GM12864 (cell line): ENCODE results near the gene FAM120B.

Experiments
- DNase-seq: peaks from one replicate; pipeline ENCODE4 v3.0.0-alpha.2; 2011; ENCODE audit warnings: low read depth
- H3K4me3 ChIP-seq: 2 replicates; pipeline ENCODE4 v1.5.1; 2011; ENCODE audit warnings: mild to moderate bottlenecking, low read depth, low read length, control low read depth
- TF ChIP-seq, protein P1 (sequence below): IDR thresholded peaks from 2 replicates; pipeline ENCODE4 v1.5.1; 2011; ENCODE audit warnings: low read depth, mild to moderate bottlenecking, moderate library complexity, low read length, control low read depth, inconsistent platforms; ENCODE audit errors: missing control alignments

The FAM120B gene

DNA sequence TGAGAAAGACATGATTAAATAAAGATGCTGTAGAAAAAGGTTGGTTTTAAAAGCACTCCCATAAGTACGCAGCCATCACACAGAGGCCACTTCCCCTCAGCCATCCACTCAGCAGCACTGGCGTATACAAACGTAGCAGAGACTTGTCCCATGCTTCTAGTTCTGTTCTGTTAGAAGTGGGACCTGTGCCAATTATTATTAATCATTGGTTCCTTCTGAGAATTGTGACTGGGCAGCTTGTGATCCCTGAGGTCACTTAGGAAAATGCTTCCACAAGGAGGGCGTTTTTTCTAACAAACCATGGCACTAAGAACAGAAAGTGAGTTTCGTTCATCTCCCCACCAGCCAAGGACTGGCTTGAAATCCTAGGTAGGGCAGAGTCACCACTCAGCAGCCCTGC is 53.9 kb downstream of the FAM120B start:
- TF ChIP-seq, protein P1, sequence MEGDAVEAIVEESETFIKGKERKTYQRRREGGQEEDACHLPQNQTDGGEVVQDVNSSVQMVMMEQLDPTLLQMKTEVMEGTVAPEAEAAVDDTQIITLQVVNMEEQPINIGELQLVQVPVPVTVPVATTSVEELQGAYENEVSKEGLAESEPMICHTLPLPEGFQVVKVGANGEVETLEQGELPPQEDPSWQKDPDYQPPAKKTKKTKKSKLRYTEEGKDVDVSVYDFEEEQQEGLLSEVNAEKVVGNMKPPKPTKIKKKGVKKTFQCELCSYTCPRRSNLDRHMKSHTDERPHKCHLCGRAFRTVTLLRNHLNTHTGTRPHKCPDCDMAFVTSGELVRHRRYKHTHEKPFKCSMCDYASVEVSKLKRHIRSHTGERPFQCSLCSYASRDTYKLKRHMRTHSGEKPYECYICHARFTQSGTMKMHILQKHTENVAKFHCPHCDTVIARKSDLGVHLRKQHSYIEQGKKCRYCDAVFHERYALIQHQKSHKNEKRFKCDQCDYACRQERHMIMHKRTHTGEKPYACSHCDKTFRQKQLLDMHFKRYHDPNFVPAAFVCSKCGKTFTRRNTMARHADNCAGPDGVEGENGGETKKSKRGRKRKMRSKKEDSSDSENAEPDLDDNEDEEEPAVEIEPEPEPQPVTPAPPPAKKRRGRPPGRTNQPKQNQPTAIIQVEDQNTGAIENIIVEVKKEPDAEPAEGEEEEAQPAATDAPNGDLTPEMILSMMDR, result no peak
- no peak overlapping the region for H3K4me3 ChIP-seq
- no peak for DNase-seq

DNA sequence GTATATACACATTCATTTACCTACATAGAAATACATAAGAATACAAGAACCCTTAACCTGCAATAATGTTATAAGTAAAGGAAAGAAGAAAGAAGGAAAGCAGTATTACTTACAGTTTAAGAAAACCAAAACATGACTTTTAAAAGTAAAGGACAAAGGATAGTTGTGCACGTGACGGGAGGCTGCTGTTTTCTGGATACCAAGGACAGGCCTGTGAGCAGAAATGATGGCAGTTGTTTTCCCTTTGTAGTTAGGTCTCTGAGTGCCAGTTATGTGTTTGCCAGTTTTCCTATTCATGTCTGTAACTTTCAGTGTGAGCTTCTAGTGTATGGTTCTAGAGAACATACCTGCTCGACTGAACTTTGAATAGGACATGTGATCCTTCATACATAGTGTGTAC is 54.8 kb downstream of the FAM120B start:
- H3K4me3 ChIP-seq, result no peak overlapping the region
- TF ChIP-seq, protein P1, result no peak
- DNase-seq, result no peak

DNA sequence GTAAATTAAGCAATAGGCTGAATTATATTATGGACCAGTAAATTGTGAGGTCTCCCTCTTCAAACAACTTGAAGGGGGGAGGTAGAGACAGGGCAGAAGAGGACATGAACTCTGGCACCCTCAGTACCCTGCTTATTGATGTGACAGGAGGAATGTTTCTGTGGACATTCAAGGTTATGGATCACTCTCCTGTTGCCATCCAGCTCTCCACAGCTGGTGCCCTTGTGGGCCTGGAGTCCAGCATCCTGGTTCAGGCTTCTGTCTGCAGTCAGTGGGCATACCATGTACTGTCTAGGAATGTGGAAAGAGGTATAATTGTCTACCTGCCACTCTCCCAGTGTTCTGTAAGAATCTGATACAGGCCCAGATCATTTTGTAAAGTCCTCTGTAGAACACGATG is 55.6 kb downstream of the FAM120B start:
- no peak for DNase-seq
- TF ChIP-seq, protein P1, result no peak
- H3K4me3 ChIP-seq, result no peak overlapping the region

DNA sequence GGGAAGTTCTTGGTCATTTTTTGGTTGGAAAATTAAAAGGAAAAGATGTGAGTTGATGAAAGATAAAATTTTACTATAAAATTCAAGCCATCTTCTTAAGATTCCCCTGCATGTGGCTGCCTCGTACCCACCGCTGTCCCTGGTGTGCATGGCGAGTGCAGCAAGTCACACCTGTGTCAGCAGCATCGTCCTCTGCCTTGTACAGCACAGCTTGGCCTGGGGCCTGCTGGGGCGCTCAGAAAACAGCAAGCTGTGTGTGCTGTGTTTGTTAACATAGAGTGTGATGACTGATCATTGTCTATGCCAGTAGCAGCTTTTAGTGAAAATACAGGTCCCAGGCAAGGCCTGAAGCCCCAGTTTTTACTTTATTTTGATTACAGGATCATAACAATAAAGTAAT is 56.7 kb downstream of the FAM120B start:
- no peak overlapping the region for H3K4me3 ChIP-seq
- TF ChIP-seq, protein P1, result no peak
- no peak for DNase-seq

DNA sequence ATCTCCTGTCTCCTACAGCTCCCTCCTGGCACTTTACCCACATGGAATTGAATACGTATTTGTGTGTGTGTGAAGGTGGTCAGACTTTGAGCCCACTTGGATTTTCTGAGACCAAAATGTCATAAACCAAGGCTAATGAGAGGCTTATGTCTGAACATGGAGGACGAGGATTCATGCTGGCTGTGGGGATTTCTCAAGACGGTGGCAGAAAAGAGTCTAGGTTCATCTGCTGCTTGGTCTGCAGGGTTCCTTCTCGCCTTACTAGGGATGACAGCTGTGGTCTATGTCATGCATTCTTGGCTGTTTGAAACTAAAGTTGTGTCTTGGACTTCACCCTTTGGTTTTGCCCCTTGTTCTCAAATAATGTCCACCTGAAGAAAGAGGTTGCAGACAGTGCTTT is 58.6 kb downstream of the FAM120B start:
- DNase-seq, result no peak
- H3K4me3 ChIP-seq, result no peak overlapping the region
- TF ChIP-seq, protein P1, result no peak

DNA sequence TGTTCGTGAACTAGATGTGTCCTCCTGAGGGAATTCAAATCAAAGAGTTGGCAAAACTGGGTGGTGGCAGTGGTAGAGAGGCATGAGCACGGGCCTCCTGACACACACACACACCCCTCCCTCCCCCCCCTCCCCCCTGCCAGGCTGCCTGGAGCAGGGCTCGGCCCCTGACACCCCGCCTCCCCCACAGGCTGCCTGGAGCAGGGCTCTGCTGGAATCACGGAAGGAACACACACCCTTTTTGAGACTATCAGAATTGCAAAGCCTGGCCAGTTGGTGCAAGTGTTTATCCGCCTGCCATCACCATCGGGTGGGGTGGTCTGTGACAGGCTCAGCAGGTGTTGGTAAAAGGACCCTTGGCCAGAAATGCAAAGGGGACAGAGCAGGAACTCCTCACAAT is 59.0 kb downstream of the FAM120B start:
- TF ChIP-seq, protein P1, result no peak
- no peak overlapping the region for H3K4me3 ChIP-seq
- no peak for DNase-seq

DNA sequence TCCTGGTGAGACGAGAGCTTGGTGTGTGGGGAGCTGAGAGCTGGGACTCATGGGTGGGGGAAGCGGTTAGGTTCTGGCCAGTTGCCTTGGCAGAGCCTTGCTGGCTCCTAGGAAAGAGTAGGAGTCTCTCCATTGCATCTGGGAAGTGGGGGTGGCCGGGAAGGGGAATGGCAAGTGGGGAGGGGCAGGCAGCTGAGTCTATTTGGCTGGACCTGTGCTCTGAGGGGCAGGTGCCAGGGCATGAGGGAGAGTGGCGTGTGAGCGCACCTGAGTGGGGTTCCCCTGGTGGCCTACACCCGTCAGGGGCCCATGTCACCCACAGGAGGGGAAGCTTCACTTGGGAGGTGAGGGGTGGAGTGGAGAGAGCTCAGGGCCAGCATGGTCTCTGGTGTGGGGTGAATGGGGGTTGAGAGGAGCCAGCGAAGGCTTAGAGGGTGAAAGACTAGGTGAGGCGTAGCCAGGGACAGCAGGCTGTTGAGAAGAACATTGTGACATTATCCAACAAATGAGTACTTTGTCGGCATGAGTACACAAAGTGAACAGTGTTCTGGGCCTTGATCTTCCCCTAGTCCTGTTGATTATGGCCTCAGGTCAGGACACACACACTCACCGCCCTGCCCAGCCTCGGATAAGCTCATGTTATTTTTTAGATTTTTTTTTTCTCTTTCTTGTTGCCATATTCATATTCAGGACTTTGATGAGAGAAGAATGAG is 59.8 kb downstream of the FAM120B start:
- no peak for DNase-seq
- TF ChIP-seq, protein P1, result no peak
- H3K4me3 ChIP-seq, result no peak overlapping the region
